Stimulated activated CD8-positive, alpha-beta memory T cell treated with anti-CD3 and anti-CD28 coated beads, Interleukin-7, amount 100 ng/mL, for 48 hours (primary cell): Measurements from ENCODE around the gene MICALL2.

ENCODE experiments used
- DNase-seq, 2 donors: peaks; one replicate each; pipeline ENCODE4 v3.0.0-alpha.2; 2020; ENCODE audit warnings: low read depth in 1 of 2; ENCODE audit errors: extremely low read depth in 1 of 2

Gene MICALL2

DNA sequence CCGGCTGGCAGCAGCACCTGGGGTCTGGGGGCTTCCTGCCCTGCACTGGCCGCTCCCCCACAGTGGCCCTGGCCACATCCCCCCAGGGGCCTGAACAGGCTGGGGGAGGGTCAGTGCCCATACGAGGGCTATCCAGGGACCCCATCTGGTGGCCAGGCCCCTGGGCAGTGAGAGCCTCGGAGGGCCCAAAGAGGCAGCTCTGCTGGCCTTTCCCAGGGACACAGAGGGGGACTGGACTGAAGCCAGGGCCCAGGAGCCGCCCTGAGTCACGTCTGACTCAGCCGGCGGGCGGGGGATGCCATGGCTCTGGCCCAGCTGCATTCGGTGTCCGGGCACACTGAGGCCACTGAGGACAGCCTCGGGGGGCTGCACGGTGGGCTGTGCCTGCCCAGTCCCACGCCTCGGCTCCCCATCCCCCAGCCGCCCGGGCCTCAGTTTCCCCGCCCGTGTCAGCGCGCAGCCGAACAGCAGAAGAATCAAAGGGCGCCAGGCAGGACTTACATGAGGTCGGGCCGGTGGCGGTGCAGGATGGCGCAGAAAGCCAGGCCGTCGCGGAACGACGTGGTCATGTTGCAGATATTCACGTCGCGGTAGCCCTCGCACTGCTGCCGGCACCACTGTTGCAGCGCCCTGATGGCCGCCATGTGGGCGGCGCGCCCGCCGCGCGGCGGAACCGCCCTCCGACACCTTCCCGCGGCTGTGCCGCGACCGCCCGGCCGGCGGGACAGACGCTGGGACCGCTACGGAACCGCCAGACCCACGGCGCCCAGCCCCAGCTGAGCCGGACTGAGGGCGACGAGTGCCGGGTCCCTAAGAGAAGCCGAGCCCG is at the start of gene MICALL2:
TSS of gene MICALL2 (minus strand) at position 788 of the 829 bp plus-strand sequence. CDS start at position 644, 144 bp downstream.
- DNase-seq = peak; percentile 9 to 11

DNA sequence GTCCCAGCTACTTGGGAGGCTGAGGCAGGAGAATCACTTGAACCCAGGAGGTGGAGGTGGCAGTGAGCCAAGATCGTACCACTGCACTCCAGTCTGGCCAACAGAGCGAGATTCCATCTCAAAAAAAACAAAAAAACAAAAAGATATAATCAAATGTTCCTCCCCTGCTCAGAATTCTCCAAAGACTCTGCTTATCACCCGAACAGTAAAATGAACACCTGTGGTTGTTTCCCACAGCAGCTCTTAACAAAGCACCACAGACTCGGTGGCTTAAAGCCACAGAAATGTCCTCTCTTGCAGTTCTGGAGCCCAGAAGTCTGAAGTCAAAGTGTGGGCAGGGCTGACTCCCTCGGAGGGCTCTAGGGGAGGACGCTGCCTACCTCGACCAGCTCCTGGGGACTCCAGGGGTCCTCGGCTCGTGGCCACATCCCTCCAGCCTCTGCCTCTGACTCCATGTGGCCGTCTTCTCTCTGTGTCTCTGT is 49.0 kb upstream of the MICALL2 start:
- DNase-seq = no peak

DNA sequence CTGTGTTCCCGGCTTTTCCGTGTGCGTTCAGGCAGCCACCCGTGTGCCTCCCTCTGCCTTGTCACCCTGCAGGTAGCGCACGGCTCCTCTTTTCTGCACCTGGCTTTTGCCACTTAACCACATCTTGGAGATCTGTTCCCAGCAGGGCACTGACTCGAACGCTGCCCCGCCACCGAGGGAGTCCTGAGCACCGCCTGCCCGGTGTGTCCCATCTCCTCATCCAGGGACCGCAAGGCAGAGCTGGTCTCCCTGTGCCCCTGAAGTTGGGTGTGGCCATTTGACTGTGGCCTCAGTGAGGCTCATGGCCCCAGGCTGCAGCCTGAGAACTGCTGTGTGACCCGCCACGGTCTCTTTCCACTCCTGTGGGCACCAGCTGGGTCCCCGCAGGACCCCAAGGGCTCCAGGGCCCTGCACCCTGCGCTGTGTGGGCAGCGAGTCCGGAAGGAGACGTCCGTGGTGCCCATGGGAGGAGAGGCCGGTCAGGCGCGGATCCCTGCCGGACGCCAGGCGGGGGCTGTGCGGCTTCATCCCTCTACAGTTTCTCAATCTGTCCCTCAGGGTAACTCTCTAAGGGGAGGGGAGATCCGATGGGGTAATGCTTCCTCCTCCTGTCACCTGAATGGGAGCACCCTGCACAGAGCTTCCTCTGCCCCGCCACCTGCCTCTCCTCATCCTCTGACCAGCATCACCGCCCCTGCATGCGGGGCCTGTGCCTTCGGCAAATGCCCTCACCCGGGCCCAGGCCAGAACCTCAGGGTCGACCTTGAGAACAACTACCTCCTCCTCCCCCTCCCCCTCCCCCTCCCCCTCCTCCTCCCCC is 46.7 kb upstream of the MICALL2 start:
- DNase-seq = no peak

GRCh38 chr7:1503816-1504775 is 44.8 kb upstream of the MICALL2 start, which contains the start of gene INTS1:
INTS1 (minus strand) TSS chr7:1504389; CDS start chr7:1503960, 429 bp downstream.
- DNase-seq = peak; percentile 82 to 87

DNA sequence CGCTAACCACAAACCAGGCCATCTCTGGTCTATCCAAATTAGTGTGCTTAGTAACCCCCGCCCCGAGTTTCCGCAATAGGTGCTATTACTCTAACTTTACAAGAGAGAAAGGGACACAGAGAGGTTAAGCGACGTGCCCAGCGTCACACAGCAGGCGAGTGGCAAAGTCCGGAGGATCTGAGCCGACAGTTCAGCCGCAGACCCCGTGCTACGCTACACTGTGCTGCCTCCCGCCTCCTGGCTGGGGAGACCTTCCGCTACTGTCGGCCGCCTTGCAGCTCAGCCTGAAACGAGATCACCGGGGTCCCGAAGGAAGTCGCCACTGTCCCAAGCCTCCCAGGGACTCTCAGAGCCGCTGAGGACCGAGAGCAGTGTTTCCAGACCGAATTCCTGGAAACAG is 44.1 kb upstream of the MICALL2 start:
- DNase-seq = no peak

GRCh38 chr7:1502845-1503244 is 43.6 kb upstream of the MICALL2 start:
- DNase-seq = no peak

DNA sequence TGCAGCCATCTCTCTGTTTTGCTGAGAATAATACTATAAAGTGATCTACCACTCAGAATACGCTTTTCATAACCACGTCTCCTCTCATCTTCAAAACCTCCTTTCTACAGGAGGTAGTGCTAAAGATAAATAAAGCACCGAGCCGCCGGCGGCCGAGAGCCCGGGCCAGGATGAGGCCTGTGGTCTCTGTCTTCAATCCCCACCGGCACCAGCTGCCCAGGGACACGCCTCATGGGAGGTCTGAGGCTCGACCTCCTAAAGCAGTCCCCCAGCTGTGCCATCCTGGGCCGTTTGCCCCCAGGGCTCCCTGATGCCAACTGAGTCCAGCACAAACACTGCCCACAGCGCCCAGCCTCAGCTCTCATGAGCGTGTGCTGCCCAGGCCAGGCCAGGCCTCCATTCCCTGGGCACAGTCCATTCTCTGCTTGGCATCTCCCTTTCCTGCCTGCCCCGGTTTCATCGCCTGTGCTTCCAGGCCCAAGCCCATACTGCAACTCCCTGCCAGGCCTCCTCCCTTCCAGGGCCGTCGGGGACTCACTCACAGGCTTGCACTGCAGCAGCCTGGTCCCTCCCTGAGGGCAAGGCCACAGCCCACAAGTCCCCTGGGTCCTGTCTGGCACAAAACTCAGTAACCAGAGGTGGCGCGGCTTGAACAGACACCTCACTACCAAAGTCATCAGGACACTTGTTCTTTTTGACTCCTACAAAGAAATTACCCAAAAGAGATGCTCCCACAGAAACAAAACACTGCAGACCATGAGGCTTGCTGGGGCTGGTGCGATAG is 42.4 kb upstream of the MICALL2 start:
- no peak for DNase-seq

GRCh38 chr7:1500064-1500807 is 41.0 kb upstream of the MICALL2 start:
- DNase-seq = no peak

DNA sequence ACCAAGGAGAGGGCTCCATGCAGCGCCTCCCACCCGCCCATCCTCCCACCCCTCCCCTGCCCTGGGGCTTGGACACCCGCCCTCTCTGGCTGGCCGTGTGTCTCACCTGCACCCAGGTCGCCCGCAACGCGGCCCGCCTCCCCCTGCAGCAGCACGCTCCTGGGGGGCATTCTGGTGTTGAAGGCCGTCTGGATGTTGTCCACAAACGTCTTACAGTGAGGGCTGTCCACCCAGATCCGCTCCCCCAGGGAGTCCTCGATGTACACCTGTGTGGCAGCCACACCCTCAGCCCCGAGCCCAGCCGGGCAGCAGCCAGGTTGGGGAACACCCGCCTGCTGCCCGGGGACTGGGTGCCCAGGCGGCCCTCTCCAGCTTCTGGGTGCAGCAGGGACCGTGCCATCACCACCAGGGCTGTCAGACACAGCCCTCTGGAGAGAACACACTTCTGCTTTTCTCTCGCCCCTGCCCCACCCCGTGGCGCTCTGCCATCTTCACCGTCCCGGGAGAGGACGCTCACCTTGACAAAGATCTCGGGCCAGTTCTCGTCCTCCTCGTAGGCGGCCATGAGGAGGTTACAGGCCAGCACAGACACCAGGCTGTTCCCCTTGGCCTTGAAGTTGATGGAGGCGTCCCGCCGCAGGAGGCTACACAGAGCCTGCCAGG is 40.2 kb upstream of the MICALL2 start:
- no peak for DNase-seq

DNA sequence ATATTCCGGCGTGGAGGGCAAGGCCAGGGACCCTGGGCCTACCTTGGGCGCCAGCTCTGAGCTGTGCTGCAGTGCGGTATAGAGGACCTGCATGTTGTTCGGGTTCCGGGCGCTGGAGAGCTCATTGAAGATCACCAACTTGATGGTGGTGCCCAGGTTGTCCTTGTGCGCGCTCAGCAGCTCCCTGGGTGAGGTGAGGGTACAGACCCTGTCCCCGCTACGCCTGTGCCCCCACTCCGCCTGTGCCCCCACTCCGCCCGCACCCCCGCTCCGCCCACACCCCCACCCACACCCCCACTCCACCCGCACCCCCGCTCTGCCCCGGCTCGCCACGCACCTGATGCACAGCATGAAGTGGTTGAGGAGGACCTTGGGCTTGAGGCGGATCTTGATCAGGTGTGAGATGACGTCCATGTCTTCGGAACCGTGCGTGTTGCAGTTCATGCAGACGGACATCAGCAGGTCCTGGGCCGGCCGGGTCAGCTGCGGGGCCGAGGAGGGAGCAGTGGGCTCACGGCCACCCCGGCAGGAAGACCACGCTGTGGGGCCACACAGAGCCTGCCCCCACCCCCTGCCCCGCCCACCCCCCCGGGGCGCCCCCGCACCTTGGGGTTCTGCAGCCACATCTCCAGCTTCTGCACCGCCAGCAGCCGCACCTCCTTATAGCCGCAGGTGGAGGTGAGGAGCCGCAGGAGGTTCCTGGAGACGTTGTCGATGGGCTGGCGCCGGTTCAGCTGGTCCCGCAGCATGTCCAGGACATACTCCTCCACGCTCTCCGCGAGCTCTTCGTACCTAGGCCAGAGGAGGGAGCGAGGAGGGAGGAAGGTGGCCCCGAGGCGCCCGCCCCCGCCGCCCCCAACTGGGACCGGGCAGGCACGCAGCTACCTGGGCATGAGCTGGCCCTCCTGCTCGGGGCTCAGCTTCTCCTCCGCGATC is 39.4 kb upstream of the MICALL2 start:
- no peak for DNase-seq

DNA sequence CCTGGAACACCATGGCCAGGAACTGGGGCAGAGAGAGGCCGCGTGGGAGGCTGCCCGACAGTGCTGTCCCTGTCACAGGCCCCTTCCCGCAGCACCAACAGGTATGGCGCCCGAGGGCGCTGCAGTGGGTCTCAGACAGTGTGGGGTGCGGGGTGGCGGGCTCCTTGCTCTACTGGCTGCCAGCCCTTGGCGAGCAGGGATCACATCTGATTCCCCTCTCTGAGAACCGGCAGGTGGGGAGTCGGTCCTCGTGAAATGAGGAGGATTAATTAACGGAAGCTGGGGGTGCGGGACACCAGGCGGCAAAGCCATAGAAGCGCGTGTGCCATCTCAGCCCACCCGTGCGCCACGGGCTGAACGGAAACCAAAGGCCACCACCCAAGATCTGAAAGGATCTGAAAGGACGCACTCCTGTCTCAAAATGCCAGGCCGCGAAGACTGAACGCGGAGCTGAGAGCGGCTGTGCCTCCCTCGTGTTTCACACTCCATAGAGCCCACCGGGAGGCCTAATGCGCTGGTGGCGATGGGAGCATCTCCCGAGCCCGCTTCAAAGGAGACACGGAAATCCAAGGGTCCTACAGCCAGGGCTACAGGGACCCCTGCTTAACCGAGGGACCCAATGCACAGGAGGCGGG is 38.1 kb upstream of the MICALL2 start:
- DNase-seq = no peak

DNA sequence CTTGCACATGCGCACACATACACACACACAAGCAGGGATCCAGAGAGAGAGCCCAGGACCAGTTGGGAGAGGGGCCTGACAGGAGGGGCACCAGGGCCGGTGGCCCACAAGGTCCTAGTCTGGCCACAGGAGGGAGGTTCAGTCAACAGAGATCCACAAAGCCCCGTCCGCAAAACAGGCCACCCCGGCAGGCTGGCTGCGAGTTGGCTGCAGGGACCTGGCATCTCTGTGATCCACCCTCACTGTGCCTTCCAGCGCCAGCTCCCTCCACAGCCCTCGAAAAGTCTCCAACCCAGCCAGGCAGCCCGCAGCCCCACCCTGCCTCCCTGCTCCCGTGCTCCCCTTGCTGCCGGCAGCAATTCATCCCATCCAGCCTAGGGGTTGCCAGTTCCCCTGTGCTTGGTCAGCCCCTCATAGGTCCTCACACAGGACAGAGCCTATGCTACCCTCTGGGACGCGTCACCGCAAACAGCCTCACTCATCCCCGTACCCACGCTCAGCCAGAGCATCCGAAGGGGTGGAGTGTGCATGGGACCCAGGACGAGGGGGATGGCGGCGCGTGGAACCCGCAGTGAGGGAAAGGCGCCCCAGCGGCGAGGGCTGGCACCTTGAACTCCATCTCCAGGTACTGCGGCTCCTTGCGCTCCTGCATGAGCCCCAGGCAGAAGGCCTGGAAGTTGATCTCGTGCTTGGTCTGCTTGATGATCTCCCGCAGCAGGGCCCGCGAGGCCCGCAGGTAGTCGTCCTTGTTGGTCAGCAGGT is 37.4 kb upstream of the MICALL2 start:
- no peak for DNase-seq

GRCh38 chr7:1495564-1496242 is 36.4 kb upstream of the MICALL2 start:
- no peak for DNase-seq

GRCh38 chr7:1494866-1495563 is 35.7 kb upstream of the MICALL2 start:
- no peak for DNase-seq

DNA sequence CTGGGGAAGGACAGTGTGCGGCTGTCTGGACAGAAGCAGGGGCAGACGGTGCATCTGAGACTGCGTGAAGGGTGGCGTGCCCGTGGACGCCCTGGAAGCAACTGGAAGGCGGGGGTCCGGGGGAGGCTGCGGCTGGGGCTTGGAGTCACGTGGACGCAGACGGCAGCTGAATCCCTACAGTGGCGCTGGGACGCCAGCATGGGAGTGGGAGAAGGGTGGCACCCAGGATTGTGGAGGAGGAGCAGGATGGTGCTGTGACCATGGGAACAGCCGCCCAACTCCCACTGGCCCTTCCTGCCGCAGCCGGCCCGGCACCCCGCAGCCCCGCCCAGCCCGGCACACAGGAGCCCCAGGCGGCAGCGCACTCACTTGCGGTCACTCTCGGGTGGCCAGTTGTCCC is 35.2 kb upstream of the MICALL2 start:
- DNase-seq = no peak
